ENCODE data around the gene ZNF226. TPM values are rescaled to one million over a fixed set of nuclear protein-coding genes. Genes with fewer than 3 reads are reported as not detected.

ZNF226 gene
- total and polyA plus RNA-seq, 9 of the 15 experiments (the other 6 are each of a cell fraction or from before 2014, with no cell fraction given): 6.2 to 19.4 (median 9.3) TPM

- TF ChIP-seq RERE (CRISPR knock-in tag; IDR thresholded peaks at IDR 0.05; ENCODE audit: borderline replicate concordance): no peak
- TF ChIP-seq ZFX (CRISPR knock-in tag; IDR thresholded peaks at IDR 0.05): no peak
- TF ChIP-seq DPF2 (IDR thresholded peaks at IDR 0.05): no peak
- no peak for TF ChIP-seq ZNF668 (CRISPR knock-in tag; IDR thresholded peaks at IDR 0.05)
- no peak for TF ChIP-seq CHD2 (IDR thresholded peaks at IDR 0.05; ENCODE audit: low read depth, low read length)
- no peak for TF ChIP-seq ZNF324 (CRISPR knock-in tag; IDR thresholded peaks at IDR 0.05)
- peak; percentile 52; the same call in 1 of the 2 replicates for TF ChIP-seq CTBP1 (IDR thresholded peaks at IDR 0.05; ENCODE audit: borderline replicate concordance)
- TF ChIP-seq SNRNP70 (optimal IDR thresholded peaks at IDR 0.05; ENCODE audit: low read depth, low read length): no peak
- no peak for TF ChIP-seq TEAD4 (IDR thresholded peaks at IDR 0.05; ENCODE audit: low read length)
- TF ChIP-seq TEAD4 (CRISPR knock-in tag; IDR thresholded peaks at IDR 0.05; ENCODE audit: borderline replicate concordance): no peak
- no peak for TF ChIP-seq BDP1 (IDR thresholded peaks at IDR 0.05; ENCODE audit: insufficient read depth, insufficient read length)
- no peak for TF ChIP-seq ZNF79 (CRISPR knock-in tag; IDR thresholded peaks at IDR 0.05; ENCODE audit: low read depth)
- TF ChIP-seq CHD1 (IDR thresholded peaks at IDR 0.05; ENCODE audit: low read length): no peak
- peak; percentile 36; the same call in 1 of the 2 replicates for TF ChIP-seq VEZF1 (CRISPR knock-in tag; IDR thresholded peaks at IDR 0.05)
- TF ChIP-seq BHLHE40 (IDR thresholded peaks at IDR 0.05; ENCODE audit: low read length): peak; percentile 38
- TF ChIP-seq ZC3H8 (IDR thresholded peaks at IDR 0.05): no peak
- no peak for TF ChIP-seq DNMT1 (IDR thresholded peaks at IDR 0.05)
- TF ChIP-seq HLTF (IDR thresholded peaks at IDR 0.05): no peak
- TF ChIP-seq ZNF655 (CRISPR knock-in tag; IDR thresholded peaks at IDR 0.05): no peak
- 0 out of 2 replicates have a peak, but pooled peaks have one; percentile 15 for TF ChIP-seq NCOR1 (IDR thresholded peaks at IDR 0.05)
- TF ChIP-seq CXXC5 (CRISPR knock-in tag; IDR thresholded peaks at IDR 0.05): peak; percentile 68
- peak; percentile 37; the same call in 1 of the 2 replicates for TF ChIP-seq ATF7 (IDR thresholded peaks at IDR 0.05)
- peak; percentile 85 for TF ChIP-seq ZNF766 (CRISPR knock-in tag; conservative IDR thresholded peaks at IDR 0.05)
- TF ChIP-seq HOXB6 (CRISPR knock-in tag; IDR thresholded peaks at IDR 0.05; ENCODE audit: borderline replicate concordance): no peak
These were observed 42.4 kb downstream of the ZNF226 start (continued) for GRCh38 chr19:44207126-44207803.
